Trophoblast cell (in vitro differentiated cells and primary cell): ENCODE measurements around the gene WDR72.

ENCODE experiments used
- DNase-seq, 2 donors: peaks; one replicate each; pipeline ENCODE4 v3.0.0-alpha.2; 2016
- H2AFZ ChIP-seq: 2 replicates; pipeline ENCODE4 v1.6.1; 2013; ENCODE audit warnings: low read length, moderate library complexity, mild to moderate bottlenecking; ENCODE audit not compliant: insufficient read depth, poor library complexity
- H2AK5ac ChIP-seq: 2 replicates; pipeline ENCODE4 v1.6.1; 2013; ENCODE audit warnings: mild to moderate bottlenecking, low read length
- H2BK120ac ChIP-seq: 2 replicates; pipeline ENCODE4 v1.6.1; 2013; ENCODE audit warnings: low read length, mild to moderate bottlenecking, moderate library complexity; ENCODE audit not compliant: insufficient read depth, poor library complexity
- H2BK12ac ChIP-seq: 2 replicates; pipeline ENCODE4 v1.6.1; 2013; ENCODE audit warnings: mild to moderate bottlenecking, low read length, moderate library complexity
- H2BK5ac ChIP-seq: 2 replicates; pipeline ENCODE4 v1.6.1; 2013; ENCODE audit warnings: low read length, low read depth, moderate library complexity, mild to moderate bottlenecking; ENCODE audit not compliant: poor library complexity
- H3K14ac ChIP-seq: 2 replicates; pipeline ENCODE4 v1.6.1; 2013; ENCODE audit warnings: mild to moderate bottlenecking, low read length
- H3K18ac ChIP-seq: 2 replicates; pipeline ENCODE4 v1.6.1; 2013; ENCODE audit warnings: mild to moderate bottlenecking, low read length
- H3K23ac ChIP-seq: 2 replicates; pipeline ENCODE4 v1.6.1; 2013; ENCODE audit warnings: low read length
- H3K27ac ChIP-seq: 2 replicates; pipeline ENCODE4 v1.5.1; 2013; ENCODE audit warnings: low read depth, mild to moderate bottlenecking, inconsistent platforms, low read length, moderate library complexity
- H3K27me3 ChIP-seq: 2 replicates; pipeline ENCODE4 v1.6.1; 2013; ENCODE audit warnings: inconsistent platforms, mild to moderate bottlenecking, low read length, moderate library complexity; ENCODE audit not compliant: insufficient read depth
- H3K36me3 ChIP-seq, 2 experiments: 1 replicate in 1 of 2; 2 replicates in 1 of 2; pipeline ENCODE4 v1.6.1; 2013; ENCODE audit warnings: low read length in 2 of 2, mild to moderate bottlenecking in 2 of 2, moderate library complexity in 1 of 2; ENCODE audit not compliant: insufficient read depth in 2 of 2, control insufficient read depth in 1 of 2
- H3K4ac ChIP-seq: 2 replicates; pipeline ENCODE4 v1.6.1; 2013; ENCODE audit warnings: low read depth, mild to moderate bottlenecking, low read length, moderate library complexity
- H3K4me1 ChIP-seq, 2 experiments: 1 replicate in 1 of 2; 2 replicates in 1 of 2; pipeline ENCODE4 v1.6.1; 2013; ENCODE audit warnings: low read length in 2 of 2, mild to moderate bottlenecking in 2 of 2, moderate library complexity in 1 of 2; ENCODE audit not compliant: insufficient read depth in 2 of 2, control insufficient read depth in 1 of 2
- H3K4me2 ChIP-seq: 2 replicates; pipeline ENCODE4 v1.6.1; 2013; ENCODE audit warnings: inconsistent platforms, mild to moderate bottlenecking, low read length, moderate library complexity
- H3K4me3 ChIP-seq: 2 replicates; pipeline ENCODE4 v1.5.1; 2013; ENCODE audit warnings: mild to moderate bottlenecking, low read depth, low read length, inconsistent platforms
- H3K79me1 ChIP-seq: one replicate; pipeline ENCODE4 v1.6.1; 2013; ENCODE audit warnings: low read length
- H3K79me2 ChIP-seq: 2 replicates; pipeline ENCODE4 v1.6.1; 2013; ENCODE audit warnings: low read length, mild to moderate bottlenecking; ENCODE audit not compliant: control insufficient read depth, insufficient read depth, poor library complexity
- H3K9ac ChIP-seq: 2 replicates; pipeline ENCODE4 v1.6.1; 2013; ENCODE audit warnings: mild to moderate bottlenecking, low read length
- H3K9me3 ChIP-seq: 2 replicates; pipeline ENCODE4 v1.6.1; 2013; ENCODE audit warnings: low read depth, mild to moderate bottlenecking, control low read depth, inconsistent platforms, low read length; ENCODE audit not compliant: insufficient read depth
- H4K12ac ChIP-seq: 2 replicates; pipeline ENCODE4 v1.6.1; 2013; ENCODE audit warnings: low read depth, mild to moderate bottlenecking, low read length, moderate library complexity
- H4K8ac ChIP-seq: 2 replicates; pipeline ENCODE4 v1.6.1; 2013; ENCODE audit warnings: low read depth, mild to moderate bottlenecking, low read length, moderate library complexity
- H4K91ac ChIP-seq: one replicate; pipeline ENCODE4 v1.6.1; 2013; ENCODE audit warnings: low read depth, mild to moderate bottlenecking, low read length, moderate library complexity
- WGBS: extraction: QIAGEN DNeasy Blood & Tissue Kit; methylation state at CpG from one replicate; pipeline ENCODE4 v1.1.7; 2013; ENCODE audit warnings: missing lambda C conversion rate; ENCODE audit not compliant: insufficient read length, insufficient coverage; ENCODE audit errors: extremely low coverage; 5-methylcytosine and 5-hydroxymethylcytosine counted together

The WDR72 gene

DNA sequence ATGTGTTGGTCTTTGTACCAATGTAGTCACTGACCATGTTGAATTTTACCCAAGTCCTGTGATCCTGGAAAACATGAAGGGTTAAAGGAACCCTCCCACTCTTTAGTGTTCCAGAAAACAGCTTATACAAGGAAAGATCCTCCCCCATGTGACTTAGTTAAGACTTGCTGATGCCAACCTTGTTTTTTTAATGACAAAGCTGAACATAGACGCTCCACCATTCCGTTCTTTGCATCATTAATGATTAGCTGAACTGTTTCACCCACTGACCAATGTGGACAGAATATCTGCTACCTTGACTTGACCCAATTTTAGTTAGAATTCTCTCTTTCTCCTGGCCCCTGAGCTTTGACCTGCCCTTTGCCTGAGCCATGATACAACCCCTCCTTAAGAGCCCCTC lies 3.5 kb upstream of the WDR72 start:
- Histone ChIP-seq H2AK5ac (no peak overlapping the region), H3K27me3 (peaks cover 5% of the 10 kb centered on the region), H3K4ac (no peak overlapping the region), H3K14ac (no peak overlapping the region), H2BK120ac (no peak overlapping the region), H2BK12ac (no peak overlapping the region), H3K4me1 (peaks cover 0 to 3% of the 10 kb centered on the region in 2 experiments), H3K4me3 (no peak overlapping the region), H2BK5ac (no peak overlapping the region), H3K18ac (no peak overlapping the region), H3K23ac (no peak overlapping the region), H3K27ac (no peak overlapping the region), H3K79me2 (no peaks in the 10 kb centered on the region), H4K12ac (no peak overlapping the region), H3K36me3 (no peaks in the 10 kb centered on the region), H2AFZ (no peak overlapping the region), H4K8ac (no peak overlapping the region), H3K4me2 (no peak overlapping the region), H3K9ac (no peak overlapping the region), H3K9me3 (no peaks in the 10 kb centered on the region), H4K91ac (no peak overlapping the region), H3K79me1 (no peaks in the 10 kb centered on the region)
- no CpG with 5 or more reads among the region's 2 CpGs for WGBS
- no peak for DNase-seq

DNA sequence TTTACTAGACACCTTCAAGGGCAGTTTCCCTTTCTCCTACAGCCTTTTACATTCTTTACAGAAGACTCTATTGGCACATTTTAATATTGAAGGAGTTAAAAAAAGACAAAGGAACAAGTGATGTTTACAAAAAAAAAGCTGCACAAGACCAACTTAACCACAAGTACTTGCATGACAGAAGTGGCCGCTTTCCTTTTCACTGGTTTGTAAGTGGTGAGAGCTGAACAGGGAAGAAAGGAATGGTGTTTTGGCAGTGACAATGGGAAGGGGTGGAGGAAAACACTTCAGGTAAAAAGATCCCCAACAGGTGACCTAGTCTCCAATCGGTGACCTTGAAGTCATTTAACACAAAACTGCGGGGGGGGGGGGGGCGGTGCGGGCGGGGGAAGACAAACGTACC lies 1.1 kb downstream of the WDR72 start:
- peaks cover 5% of the 10 kb centered on the region for H3K27me3 ChIP-seq
- no peaks in the 10 kb centered on the region for H3K9me3 ChIP-seq
- no peak overlapping the region for H3K14ac ChIP-seq
- no peak overlapping the region for H3K4me2 ChIP-seq
- H3K79me2 ChIP-seq = no peaks in the 10 kb centered on the region
- H2AFZ ChIP-seq = no peak overlapping the region
- no peaks in the 10 kb centered on the region for H3K79me1 ChIP-seq
- H4K12ac ChIP-seq = no peak overlapping the region
- H3K4me3 ChIP-seq = no peak overlapping the region
- H2BK12ac ChIP-seq = no peak overlapping the region
- H3K36me3 ChIP-seq = no peaks in the 10 kb centered on the region
- no peak for DNase-seq
- no peak overlapping the region for H4K91ac ChIP-seq
- no CpG with 5 or more reads among the region's 7 CpGs for WGBS
- H2BK120ac ChIP-seq = no peak overlapping the region
- no peak overlapping the region for H3K9ac ChIP-seq
- no peak overlapping the region for H3K27ac ChIP-seq
- peaks cover 0 to 3% of the 10 kb centered on the region in 2 experiments for H3K4me1 ChIP-seq
- no peak overlapping the region for H2BK5ac ChIP-seq
- H2AK5ac ChIP-seq = no peak overlapping the region
- H3K18ac ChIP-seq = no peak overlapping the region
- no peak overlapping the region for H4K8ac ChIP-seq
- no peak overlapping the region for H3K4ac ChIP-seq
- H3K23ac ChIP-seq = no peak overlapping the region

GRCh38 chr15:53757906-53758305 lies 1.6 kb downstream of the WDR72 start:
- no peak overlapping the region for H2BK120ac ChIP-seq
- H3K27me3 ChIP-seq = peaks cover 5% of the 10 kb centered on the region
- no peaks in the 10 kb centered on the region for H3K79me2 ChIP-seq
- no peak overlapping the region for H2BK12ac ChIP-seq
- H3K27ac ChIP-seq = no peak overlapping the region
- H3K4me2 ChIP-seq = no peak overlapping the region
- no peaks in the 10 kb centered on the region for H3K9me3 ChIP-seq
- H3K14ac ChIP-seq = no peak overlapping the region
- H3K4ac ChIP-seq = no peak overlapping the region
- H4K12ac ChIP-seq = no peak overlapping the region
- no peak overlapping the region for H2AFZ ChIP-seq
- no peak overlapping the region for H3K18ac ChIP-seq
- no peaks in the 10 kb centered on the region for H3K79me1 ChIP-seq
- whole genome bisulfite sequencing = no CpG with 5 or more reads among the region's 6 CpGs
- no peak overlapping the region for H4K91ac ChIP-seq
- H3K4me3 ChIP-seq = no peak overlapping the region
- no peak overlapping the region for H4K8ac ChIP-seq
- no peak overlapping the region for H3K23ac ChIP-seq
- peaks cover 0 to 3% of the 10 kb centered on the region in 2 experiments for H3K4me1 ChIP-seq
- no peak overlapping the region for H3K9ac ChIP-seq
- no peak overlapping the region for H2AK5ac ChIP-seq
- no peak for DNase-seq
- H3K36me3 ChIP-seq = no peaks in the 10 kb centered on the region
- H2BK5ac ChIP-seq = no peak overlapping the region

DNA sequence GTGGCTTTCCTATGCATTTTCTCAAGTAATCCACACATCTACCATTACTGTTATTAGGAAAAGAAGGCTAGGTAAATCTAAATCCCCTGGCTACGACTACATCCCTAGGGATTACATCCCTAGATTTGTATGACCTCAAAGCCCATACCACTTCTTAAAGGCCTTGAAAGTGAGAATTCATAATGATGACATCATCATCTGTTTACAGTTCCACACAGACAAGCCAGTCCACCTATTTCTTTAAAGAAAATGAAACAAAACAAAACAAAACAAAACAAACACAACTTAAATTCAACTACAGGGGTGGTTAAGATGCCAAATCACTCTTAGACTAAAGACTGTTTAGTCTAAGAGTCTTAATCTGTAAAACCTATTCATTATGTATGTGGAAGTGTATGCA lies 5.7 kb downstream of the WDR72 start:
- Histone ChIP-seq H3K18ac (no peak overlapping the region), H3K79me2 (no peaks in the 10 kb centered on the region), H3K9me3 (peaks cover 2% of the 10 kb centered on the region), H3K36me3 (no peaks in the 10 kb centered on the region), H3K4me2 (no peak overlapping the region), H3K9ac (no peak overlapping the region), H3K4me1 (no peaks in the 10 kb centered on the region), H4K8ac (no peak overlapping the region), H2AFZ (no peak overlapping the region), H3K4me3 (no peak overlapping the region), H3K23ac (no peak overlapping the region), H2BK120ac (no peak overlapping the region), H4K12ac (no peak overlapping the region), H4K91ac (no peak overlapping the region), H3K27me3 (peaks cover 1% of the 10 kb centered on the region), H3K14ac (no peak overlapping the region), H3K79me1 (no peaks in the 10 kb centered on the region), H3K27ac (no peak overlapping the region), H2AK5ac (no peak overlapping the region), H2BK12ac (no peak overlapping the region), H2BK5ac (no peak overlapping the region), H3K4ac (no peak overlapping the region)
- WGBS = no CpG with 5 or more reads among the region's 1 CpG
- no peak for DNase-seq
